NOMO-1 (cell line): ENCODE data around the gene GALNTL6.
"Not testable (repeated sequence)": the region's sequence is repeated elsewhere in the genome, so short reads cannot be mapped to it uniquely, and the experiment has no call there.

Experiments used
- DNase-seq, 2 experiments: peaks; one replicate each; lab custom pipeline; 2025; ENCODE audit not compliant: unreplicated experiment in 2 of 2; lab: John Stamatoyannopoulos, UW

Gene GALNTL6

GRCh38 chr4:172356016-172356415 lies 542.8 kb downstream of the GALNTL6 start:
- DNase-seq, result peak in 1 of 2 experiments; percentile 2

DNA sequence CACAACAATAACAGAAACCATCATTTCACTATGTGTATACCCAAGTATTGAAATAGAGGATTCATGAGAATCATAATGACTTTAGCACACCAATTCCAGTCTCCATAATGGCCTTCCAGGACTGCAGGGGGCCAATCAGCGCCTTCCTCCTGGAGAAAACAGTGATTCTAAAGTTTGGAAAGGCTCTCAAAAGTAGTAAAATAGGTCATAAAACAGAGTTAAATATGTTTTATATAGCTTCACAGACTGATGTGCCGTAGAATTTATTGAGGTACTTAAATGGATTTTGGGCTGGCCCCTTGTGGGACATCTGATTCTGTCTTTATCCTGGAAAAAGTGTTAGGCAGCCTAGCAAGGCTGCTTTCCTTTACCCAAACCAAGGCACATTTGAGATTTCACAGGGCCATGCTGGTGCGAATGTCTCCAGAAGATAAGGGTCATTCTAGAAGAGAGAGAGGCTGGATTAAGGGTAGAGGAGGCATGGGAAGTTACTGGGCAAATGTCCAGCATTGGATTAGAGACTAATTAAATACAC lies 543.9 kb downstream of the GALNTL6 start:
- DNase-seq, result no peak

GRCh38 chr4:172362569-172362968 lies 549.4 kb downstream of the GALNTL6 start:
- no peak for DNase-seq

- no peak for DNase-seq
Observed at GRCh38 chr4:172369471-172369959, 556.3 kb downstream of the GALNTL6 start.

DNA sequence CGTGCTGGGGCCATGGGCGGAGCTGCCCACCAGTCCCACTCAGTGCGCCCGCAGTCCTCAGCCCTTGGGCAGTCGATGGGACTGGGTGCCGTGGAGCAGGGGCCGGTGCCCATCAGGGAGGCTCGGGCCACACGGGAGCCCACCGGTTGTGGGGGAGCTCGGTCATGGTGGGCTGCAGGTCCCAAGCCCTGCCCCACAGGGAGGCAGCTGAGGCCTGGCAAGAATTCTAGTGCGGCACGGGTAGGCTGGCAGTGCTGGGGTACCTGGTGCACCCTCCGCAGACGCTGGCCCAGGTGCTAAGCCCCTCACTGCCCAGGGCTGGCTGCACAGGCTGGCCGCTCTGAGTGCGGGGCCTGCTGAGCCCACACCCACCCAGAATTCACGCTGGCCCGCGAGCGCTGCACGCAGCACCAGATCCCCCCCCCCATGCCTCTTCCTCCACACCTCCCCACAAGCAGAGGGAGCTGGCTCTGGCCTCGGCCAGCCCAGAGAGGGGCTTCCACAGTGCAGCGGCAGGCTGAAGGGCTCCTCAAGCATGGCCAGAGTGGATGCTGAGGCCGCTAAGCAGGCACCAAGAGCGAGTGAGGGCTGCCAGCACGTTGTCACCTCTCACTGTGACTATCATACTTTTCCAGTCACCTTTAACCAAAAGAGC lies 564.4 kb downstream of the GALNTL6 start:
- DNase-seq, result no peak

DNA sequence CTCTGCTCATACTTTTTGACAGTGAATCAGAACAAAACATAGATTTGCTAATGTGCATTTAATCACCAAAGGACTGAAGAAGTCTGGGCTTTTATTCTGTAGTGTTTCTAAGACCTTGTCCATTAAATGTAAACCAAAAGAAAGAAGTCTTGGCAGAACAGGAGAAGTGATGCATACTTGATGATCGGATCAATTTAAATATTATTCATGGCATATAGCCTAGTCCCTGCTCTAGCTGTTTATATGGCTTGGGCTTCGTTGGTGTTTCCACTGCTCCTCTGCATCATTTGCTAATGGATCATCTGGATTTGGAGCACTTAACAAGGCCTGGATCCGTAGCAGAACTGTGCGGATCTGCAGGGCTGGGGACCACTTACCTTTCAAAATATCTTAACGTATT lies 566.6 kb downstream of the GALNTL6 start:
- DNase-seq, result no peak

GRCh38 chr4:172390331-172390730 lies 577.1 kb downstream of the GALNTL6 start:
- DNase-seq, result no peak

- no peak for DNase-seq
Observed at GRCh38 chr4:172392741-172393140, 579.5 kb downstream of the GALNTL6 start.

DNA sequence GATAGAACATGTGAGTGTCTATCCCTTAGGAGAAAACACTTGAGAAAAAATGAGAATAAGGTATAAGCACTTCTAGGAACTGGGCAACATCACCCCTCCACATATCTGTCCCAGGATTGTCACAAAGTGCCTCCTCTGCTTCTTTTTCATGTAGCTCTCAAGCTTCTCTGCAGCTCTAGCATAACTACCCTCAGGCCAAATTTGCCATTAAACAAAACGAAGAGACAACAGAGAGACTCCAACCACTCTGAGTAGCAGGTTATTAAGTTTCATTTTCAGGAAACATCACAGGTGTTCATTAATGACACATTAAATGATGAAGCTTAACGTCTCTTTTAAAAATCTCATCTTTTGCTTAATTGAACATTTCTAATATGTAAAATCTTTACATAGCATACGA lies 580.0 kb downstream of the GALNTL6 start:
- DNase-seq, result no peak

- no peak for DNase-seq
Observed at GRCh38 chr4:172404676-172405075, 591.5 kb downstream of the GALNTL6 start.

DNA sequence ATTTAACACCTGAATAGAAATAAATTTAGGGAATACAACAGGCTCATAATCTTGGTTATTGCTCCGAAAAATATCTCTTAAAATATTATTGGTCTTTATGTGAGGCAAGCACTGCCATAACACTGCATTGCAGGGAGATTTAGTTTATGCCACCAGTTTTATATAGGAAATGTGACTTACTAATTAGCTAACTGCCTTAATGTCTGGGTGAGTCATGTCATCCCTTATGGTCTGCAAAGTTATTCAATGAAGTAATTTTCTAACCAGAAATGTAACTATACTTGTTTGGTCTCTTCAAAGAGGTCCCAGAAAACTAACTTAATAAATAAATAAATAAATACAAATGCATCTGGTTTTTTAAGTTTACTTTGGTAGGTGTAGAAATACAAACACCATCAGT lies 597.2 kb downstream of the GALNTL6 start:
- peak in 1 of 2 experiments; percentile 48 for DNase-seq

GRCh38 chr4:172411149-172411548 lies 597.9 kb downstream of the GALNTL6 start:
- no peak for DNase-seq

DNA sequence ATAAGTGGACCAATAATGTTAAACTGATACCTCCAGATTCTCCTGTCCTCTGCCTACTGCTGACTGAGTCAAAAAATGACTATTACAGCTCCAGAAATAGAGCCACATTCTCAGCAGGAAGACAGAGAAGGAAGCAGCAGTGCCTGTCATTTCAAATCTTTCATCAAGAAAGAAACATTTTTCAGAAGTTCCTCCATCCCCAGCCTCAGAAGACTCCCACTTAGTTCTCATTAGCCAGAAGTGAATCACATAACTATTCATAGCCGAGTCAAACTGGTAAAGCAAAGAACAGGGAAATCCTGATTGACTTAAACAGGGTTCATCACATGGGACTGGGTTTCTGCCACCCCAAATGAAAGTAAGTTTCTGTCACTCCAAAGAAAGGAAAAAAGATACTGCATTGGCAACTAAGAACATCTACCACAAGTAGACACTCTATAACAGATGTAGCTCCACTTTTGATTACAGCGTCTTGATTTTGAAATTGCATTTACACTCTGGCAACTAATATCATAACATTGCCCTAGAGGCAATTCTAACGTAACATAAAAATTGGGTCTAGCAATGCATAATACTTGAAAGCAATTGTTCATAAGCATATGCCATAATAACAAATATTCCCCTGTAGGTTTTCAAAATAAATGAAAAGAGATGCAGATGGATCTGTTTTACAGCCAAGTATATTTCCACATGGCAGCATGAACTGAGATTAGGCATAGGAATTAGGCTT lies 599.8 kb downstream of the GALNTL6 start:
- peak in 1 of 2 experiments; percentile 8 for DNase-seq

GRCh38 chr4:172428979-172429378 lies 615.8 kb downstream of the GALNTL6 start:
- DNase-seq, result not testable (repeated sequence)

- DNase-seq, result no peak
Observed at GRCh38 chr4:172480471-172480870, 667.3 kb downstream of the GALNTL6 start.

GRCh38 chr4:172481802-172482508 lies 668.8 kb downstream of the GALNTL6 start:
- DNase-seq, result no peak

GRCh38 chr4:172485007-172485406 lies 671.8 kb downstream of the GALNTL6 start:
- no peak for DNase-seq

DNA sequence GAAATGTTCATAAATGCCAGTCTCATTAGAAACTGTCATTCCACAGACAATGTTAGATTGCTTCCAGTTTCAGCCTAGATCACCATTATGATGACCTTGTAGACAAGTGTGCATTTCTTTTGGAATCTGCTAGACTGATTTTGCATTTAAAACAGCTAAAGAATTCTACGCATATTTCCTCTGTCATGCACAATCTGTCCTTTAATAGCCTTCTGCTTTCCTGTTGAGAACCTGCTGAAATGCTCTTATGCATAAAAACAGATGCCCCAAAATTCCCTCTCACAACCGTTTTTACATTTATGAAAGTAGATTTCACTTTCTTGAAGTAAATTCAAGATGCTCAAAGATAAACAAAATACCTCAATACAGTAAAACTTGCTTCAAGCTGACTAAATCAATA lies 673.3 kb downstream of the GALNTL6 start:
- DNase-seq, result no peak

DNA sequence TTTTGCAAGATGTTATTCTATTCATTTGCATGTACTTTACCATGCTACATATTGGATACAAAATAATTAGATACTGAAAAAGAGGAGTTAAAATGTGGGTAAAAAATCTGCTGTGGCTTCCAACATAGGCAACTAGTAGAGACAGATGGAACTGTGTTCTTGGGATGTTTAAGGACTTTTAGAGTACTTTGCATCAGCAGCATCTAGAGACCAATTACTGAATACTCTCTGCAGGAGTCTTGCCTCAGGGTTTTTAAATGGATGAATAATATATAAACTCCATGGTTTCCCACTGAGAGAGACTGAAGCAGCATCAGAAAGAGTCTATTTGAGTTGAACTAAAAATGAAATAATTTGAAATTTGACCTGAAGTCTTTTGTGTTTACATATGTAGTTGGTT lies 676.7 kb downstream of the GALNTL6 start:
- no peak for DNase-seq

GRCh38 chr4:172495769-172496168 lies 682.6 kb downstream of the GALNTL6 start:
- DNase-seq, result no peak

- no peak for DNase-seq
Observed at GRCh38 chr4:172497321-172497720, 684.1 kb downstream of the GALNTL6 start.
